HG02885 (cell line): ENCODE measurements around the gene CACNA1C.

ENCODE experiments used
- ATAC-seq: cut with Tn5 transposase; IDR thresholded peaks from one replicate; pipeline ENCODE4 v1.9.1; 2021; ENCODE audit warnings: mild to moderate bottlenecking; ENCODE audit not compliant: unreplicated experiment, poor library complexity

Gene CACNA1C

GRCh38 chr12:2347137-2347843, 294.5 kb downstream of the CACNA1C start:
- ATAC-seq, result no peak

DNA sequence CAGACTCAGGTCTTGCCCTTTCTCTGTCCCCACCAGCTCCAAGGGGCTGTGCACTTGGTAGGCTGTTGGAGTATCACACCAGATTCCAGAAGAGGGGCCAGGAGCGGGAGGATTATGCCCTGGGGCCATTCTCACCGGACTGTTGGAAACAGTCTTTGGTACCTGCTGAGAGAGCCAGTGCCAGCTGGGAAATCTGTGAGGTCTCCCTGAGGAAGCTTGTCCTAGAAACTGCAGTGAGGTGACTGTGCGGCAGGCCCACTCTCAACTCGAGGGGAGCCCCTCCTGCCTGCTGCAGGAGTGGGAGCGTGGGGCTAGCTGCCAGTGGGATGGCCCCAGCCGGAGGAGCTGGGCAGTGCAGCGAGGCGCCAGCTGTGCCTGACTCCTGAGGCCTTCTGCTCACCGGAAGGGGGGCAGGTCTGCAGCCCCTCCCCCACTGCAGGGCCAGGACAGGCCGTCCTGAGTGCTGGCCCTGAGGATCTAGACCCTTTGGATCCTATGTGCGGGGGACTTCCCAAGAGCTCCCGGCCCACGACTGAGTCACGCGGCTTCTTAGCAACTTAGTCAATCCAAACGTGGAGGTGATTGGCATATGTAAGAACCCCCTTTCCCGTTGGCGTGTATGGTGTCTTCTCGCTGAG, 295.2 kb downstream of the CACNA1C start:
- ATAC-seq, result no peak

GRCh38 chr12:2348482-2348852, 295.7 kb downstream of the CACNA1C start:
- no peak for ATAC-seq

GRCh38 chr12:2351161-2351560, 298.4 kb downstream of the CACNA1C start:
- ATAC-seq, result no peak

DNA sequence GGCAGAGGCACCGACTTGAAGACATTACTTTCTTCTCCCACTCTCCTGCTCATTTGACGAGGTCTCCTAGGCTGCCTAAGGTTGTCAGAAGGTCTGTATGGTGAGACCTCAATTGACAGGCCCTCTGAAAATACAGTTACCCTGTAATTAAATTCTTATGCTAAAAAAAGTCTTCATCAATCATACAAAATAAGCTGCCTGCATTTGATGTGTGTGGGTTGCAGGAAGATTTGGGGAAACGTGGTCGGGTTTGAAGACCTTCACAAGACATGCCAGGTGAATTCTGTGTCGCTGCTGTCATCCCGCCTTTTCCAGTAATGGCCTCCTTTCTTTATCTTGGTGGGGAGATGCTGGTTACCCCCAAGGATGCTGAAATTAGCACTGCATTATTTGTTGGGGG, 299.4 kb downstream of the CACNA1C start:
- no peak for ATAC-seq

DNA sequence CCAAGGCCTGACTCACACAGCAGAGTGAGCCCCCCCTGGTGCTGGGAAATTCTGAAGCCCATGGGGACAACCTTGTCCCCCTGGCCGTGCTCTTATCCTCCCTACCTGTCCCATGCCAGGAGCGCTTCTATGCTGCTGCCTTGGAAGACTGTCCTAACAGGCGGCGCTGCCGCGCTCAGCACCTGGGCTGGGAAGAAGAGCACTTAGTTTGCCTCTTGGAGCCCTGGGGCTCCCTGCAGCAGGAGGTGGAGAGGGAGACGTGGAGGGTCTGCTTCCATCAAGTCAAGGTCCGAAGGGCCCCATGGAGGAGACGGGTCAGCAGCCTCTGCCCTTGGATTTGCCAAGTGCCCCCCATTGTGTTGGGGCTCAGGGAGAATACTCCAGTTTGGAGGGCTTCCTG, 300.5 kb downstream of the CACNA1C start:
- no peak for ATAC-seq

GRCh38 chr12:2353691-2354090, 300.9 kb downstream of the CACNA1C start:
- no peak for ATAC-seq

GRCh38 chr12:2354151-2354991, 301.6 kb downstream of the CACNA1C start:
- no peak for ATAC-seq

- no peak for ATAC-seq
Observed at GRCh38 chr12:2355198-2355597, 302.4 kb downstream of the CACNA1C start.

DNA sequence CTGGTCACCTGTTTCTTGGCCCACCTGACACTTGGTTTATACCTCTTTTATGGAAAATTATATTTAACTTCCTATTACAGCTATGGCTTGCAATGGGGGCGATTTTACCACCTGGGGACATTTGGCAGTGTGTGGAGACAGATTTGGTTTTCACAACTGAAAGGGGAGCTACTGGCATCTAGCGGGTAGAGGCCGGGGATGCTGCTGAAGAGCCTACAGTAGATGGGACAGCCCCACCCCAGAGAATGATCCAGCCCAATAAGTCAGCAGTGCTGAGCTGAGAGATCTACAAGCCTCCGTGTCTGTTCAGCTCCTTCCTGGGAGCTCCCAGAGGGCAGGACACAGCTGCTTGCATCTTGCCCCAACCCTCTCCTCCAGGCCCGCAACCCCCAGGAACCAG, 302.8 kb downstream of the CACNA1C start:
- ATAC-seq, result no peak

DNA sequence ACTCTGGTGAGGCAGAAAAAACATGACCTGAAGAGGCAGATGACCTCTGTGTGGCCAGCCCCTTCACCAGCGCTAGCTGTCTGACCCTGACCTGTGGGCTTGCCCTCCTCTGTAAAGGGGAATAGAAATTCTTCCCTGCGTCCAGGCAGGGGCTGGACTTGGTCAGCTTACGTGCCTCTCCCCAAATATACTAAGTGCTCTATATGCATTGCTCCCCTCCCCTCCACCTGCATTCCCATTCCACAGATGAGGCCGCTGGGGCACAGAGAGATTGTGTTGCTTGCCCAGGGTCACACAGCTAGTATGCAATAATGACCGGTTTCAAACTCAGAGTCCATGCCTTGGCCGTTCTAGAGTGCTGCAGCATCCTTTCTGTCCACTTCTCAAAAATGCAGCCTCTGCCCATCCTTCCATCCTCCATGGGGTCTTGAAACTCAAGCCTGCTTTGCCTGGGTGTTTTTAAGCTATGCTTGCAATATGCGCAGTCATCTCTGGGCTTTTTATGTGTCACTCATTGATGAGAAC, 303.9 kb downstream of the CACNA1C start:
- ATAC-seq, result no peak

DNA sequence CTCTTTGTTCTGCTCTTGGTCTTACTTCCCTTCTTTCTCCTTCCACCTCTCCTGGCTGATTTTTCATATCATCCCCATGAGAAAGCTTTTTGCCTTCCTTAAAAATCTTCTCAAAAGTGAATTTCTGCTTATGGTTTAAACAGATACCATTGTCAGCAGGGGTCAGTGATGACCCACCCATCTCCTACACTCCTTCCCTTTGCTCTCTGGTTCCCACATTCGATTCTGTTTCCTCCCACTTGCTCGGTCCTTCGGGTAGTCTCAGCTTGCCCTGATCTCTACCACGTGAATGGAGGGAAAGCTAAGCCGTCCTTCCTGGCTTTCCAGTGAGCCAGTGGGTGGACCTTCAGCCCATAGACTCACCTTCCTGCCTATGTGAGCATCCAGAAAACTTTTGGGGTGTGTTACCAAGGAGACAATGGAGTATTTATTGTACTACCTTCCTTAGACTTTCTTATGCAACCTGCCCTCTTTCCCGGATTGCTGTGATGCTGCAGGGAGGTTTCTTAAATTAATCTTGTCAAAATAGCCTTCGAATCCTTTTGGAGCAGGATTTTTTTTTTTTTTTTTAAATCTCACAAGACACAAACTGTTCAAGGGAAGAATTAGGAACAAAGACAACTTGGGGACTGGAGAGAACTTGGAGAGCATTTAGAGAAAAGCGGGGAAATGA, 306.3 kb downstream of the CACNA1C start:
- ATAC-seq, result no peak

DNA sequence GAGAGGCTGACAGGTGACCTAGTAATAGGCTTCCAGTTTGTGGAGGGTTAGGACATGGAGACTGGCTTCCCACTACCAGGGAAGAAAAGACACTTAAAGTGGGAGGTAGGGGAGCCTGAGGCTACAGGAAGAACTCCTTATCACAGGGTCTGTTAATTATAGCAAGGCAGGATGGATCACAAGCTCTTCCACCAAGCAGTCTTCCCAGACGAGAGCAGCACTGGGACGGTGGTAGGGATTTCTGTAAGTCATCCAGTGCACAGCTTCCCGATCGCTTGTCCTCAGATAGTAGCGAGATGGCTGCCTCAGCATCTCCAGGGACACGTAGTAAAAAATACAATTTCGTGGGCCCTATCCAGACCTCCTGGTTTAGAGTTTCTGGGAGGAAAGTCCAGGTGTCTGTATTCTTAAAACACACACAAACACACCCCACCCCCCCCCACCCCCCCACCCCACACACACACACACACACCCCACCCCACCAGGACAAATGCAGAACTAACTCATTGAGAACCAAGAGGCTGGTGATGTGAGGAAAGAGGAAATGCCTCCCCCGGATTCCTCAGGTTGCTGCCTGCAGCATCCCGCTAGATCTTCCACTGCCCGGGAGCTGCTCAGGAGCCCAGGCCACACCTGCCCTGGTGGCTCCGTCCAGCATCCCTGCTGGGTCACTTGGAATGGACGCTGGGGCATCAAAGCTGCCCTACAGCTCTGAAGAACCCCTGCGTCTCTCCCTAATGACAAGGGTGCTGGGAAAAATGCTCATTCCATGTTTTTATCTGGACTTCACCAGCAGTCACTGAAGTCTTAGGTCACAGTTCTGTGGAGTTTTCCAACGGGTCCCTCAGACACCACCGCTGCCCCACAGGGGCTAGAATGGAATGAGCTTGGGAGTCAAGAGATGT, 307.2 kb downstream of the CACNA1C start:
- ATAC-seq, result no peak

GRCh38 chr12:2360630-2361170, 307.9 kb downstream of the CACNA1C start:
- no peak for ATAC-seq

DNA sequence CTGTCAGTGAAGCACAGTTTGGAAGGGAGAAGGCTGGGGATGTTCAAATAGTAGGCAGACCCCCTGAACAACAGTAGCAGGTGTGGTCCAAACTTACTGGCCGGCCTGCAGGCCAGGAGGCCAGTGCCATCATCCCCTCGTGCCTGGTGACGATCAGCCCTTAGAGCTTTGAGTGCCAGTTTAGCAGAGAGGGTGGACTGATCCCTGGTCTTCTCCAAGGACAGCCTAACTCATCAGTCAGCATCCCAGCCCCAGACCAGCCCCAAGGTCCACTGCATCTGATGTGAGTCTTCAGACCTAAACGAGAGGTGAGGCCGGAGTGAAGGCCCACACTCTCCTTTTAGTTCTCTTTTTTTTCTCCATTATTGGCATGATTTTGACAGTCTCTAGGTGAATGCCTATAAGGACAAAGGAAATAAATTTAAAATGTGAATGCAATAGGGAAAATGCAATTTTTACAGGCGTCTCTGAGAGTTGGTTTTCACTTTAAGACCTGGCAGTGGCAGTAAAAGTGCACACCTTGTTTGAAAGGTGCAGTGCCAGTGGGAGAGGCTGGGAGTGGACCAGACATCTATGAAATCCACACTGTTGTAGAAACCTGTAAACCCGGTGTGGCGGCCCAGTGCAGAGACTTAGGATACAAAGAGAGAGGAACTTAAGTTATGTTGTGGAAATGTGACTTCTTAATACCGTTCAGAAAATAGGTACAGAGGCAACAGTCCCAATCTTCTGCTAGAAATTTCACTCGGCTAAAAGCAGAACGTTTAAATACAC, 311.2 kb downstream of the CACNA1C start:
- no peak for ATAC-seq

DNA sequence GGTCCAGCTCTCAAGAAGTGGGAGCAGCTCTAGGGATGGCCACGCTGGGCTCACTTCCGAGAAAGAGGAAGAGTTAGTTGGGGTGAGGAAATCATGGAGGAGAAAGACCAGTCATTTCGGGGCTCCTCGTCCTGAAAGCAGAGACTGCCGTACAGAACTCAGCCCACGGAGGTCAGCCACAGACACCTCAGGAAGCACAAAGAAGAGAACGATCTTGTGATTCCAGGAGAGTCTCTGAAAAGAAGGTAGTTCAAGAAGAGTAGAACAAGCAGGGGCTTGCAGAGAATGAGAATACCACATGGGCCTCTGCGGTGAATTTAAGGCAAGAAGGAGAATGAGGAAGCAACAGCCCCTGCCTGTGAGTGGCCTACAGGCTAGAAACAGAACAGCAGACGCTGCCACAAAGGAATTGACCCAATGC, 311.9 kb downstream of the CACNA1C start:
- no peak for ATAC-seq

GRCh38 chr12:2366711-2367110, 313.9 kb downstream of the CACNA1C start:
- no peak for ATAC-seq

- ATAC-seq, result no peak
Observed at GRCh38 chr12:2372178-2372577, 319.4 kb downstream of the CACNA1C start.

DNA sequence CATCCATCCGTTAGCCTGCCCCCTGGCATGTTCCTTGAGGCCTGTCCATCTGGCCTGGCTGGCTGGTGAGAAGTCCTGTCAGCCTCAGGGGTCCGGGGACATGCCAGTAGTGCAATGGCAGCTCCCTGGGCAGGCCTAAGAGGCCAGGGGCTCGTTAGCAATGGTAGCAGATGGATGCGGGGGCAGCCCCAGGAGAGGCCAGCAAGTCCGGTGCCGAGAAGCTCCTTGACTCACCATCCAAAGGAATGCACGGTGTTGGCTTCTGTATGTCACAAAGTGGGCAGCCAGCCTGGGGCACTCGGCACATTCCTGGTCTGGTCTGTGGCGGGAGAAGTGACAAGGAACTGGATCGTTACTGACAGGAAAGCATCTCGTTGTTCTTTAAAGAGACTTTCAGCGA, 319.9 kb downstream of the CACNA1C start:
- ATAC-seq, result no peak
